Activated CD4-positive, alpha-beta T cell treated with anti-CD3 and anti-CD28 coated beads, Interleukin-2, Interleukin-4, amounts not matched to agents 100 ng/mL and 50 ng/mL, durations not matched to agents 16 hours and 8 hours (primary cell): ENCODE measurements around the gene CYP39A1.

Source experiments
- DNase-seq: peaks from one replicate; pipeline ENCODE4 v3.0.0-alpha.2; 2020; ENCODE audit warnings: low spot score

CYP39A1 gene

DNA sequence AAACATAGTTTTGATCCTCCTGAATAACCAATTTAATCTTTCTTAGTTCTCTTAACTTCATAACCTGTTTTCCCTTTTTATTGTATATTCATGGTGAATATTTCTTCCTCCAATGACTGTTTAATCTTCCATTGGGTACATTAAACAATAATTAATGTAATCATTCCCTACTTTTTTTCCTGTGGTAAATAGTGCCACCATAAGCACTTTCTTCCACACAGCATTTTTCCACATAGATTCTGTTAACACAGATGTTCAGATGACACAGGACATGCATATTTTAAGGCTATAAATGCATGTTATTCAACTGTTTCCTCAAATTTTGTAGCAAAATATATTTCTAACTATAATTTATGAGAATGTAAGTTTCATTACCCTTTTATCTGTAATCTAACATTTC lies 61.9 kb downstream of the CYP39A1 start:
- DNase-seq = no peak

GRCh38 chr6:46586906-46587305 lies 65.7 kb downstream of the CYP39A1 start:
- no peak for DNase-seq

DNA sequence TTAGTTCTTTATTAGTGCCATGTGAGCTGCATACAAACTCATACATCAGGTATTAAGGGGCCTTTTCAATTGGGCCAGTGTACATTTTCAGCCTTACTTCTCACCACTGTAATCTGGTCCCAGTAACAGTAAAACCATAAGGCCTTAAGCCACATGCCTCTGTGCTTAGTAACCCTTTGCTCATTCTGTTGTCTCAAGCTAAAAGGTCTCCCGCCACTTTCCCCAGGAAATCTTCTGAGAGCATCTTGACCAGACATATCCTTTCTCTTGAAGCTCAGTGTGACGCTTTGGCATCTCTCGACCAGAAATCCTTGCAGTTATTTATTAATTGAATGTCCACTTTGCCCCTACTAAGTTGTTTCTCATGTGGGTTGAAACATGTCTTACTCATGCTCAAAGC lies 68.0 kb downstream of the CYP39A1 start:
- no peak for DNase-seq

GRCh38 chr6:46583721-46584120 lies 68.9 kb downstream of the CYP39A1 start:
- DNase-seq = no peak

DNA sequence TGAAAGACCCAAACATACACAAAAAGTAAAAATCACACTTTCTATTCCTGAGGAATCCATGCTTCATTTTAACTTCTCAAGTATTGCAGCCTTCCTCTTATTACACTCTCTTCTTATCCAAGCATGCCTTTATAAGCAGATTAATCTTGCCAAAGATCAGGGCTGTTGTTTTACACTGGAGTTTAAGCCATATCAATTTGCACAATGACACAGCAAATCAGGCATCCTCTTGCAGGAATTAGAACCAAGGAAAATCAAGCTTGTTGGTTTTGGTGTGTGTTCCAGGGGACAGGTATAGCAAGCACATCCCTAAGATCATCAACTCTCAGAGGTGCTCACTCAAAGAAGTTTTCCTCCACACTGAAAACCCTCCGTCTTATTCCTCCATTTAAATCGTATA lies 69.5 kb downstream of the CYP39A1 start:
- no peak for DNase-seq

- no peak for DNase-seq
These were observed 71.0 kb downstream of the CYP39A1 start for GRCh38 chr6:46581459-46582177.

- no peak for DNase-seq
These were observed 77.1 kb downstream of the CYP39A1 start for GRCh38 chr6:46575530-46575929.

DNA sequence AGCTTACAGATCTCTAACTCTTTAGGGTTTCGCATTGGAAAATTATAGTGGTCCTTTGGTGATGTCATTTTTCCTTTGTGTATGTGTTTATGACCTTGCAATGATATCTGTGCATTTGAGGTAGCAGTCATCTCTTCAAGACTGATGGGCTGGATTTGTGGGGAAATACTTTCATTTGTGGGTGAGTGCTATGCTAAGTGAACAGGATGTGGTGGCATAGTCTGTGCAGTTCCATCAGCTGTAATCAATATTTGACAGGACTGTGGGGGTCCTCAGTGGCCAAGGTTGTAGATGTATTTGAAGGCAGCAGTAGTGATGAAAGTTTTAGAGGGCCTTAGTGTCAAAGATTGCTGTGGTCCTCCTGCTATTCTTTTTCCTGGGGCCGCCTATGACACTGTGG lies 79.5 kb downstream of the CYP39A1 start:
- DNase-seq = no peak

GRCh38 chr6:46565531-46565930 lies 87.1 kb downstream of the CYP39A1 start:
- no peak for DNase-seq

DNA sequence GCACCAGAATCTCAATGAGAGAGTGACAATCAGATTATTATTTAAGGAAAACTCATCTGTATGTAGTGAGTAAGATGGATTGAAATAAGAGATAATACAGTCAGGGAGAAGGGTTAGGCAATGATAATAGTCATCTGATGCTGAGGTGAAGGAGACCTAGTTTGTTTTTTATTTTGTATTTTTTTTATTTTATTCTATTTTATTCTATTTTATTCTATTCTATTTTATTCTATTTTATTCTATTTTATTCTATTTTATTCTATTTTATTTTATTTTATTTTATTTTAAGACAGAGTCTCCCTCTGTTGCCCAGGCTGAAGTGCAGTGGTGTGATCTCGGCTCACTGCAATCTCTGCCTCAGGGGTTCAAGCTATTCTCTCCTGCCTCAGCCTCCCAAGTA lies 88.7 kb downstream of the CYP39A1 start:
- DNase-seq = no peak

GRCh38 chr6:46556053-46556452 lies 96.6 kb downstream of the CYP39A1 start:
- no peak for DNase-seq

GRCh38 chr6:46555129-46555528 lies 97.5 kb downstream of the CYP39A1 start:
- no peak for DNase-seq

- no peak for DNase-seq
These were observed 103.5 kb downstream of the CYP39A1 start for GRCh38 chr6:46549155-46549554.

DNA sequence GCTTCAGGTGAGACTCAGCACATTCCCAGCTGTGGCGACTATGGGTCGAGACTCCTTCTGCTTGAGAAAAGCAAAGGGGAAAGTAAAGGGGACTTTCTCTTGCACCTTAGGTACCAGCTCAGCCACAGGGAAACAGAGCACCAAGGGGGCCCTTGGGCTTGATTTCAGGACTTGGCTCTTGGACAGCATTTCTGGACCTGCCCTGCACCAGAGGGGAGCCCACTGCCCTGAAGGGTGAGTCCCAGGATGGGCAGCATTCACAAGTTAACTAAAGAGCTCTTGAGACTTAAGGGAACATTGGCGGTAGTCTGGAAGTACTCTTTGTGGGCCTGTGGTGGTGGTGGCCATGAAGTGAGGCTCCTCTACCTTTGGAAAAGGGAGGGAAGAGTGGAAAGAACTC lies 111.1 kb downstream of the CYP39A1 start:
- no peak for DNase-seq

GRCh38 chr6:46539866-46540265 lies 112.8 kb downstream of the CYP39A1 start:
- no peak for DNase-seq

GRCh38 chr6:46538800-46539480 lies 113.7 kb downstream of the CYP39A1 start:
- DNase-seq = no peak

DNA sequence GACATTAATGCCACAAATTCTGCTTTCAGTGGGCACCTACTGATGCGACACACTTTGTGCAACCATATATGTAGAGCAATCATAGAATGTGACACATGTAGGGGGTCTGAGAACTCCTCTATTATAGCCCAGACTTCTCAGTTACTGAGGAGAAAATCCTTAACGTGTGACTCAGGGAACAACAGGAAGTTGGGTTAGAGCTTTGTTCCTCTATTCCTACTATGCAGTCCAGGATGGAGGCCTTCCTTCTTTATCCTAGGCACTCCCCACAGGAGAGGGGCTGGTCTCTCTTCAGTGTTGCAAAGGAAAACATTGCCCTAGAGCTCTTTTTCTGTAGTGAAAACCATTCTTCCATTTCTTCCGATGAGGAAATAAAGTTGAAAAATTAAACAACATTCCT lies 121.7 kb downstream of the CYP39A1 start:
- DNase-seq = no peak

GRCh38 chr6:46528961-46529750 lies 123.5 kb downstream of the CYP39A1 start:
- DNase-seq = no peak

GRCh38 chr6:46526607-46527006 lies 126.0 kb downstream of the CYP39A1 start:
- no peak for DNase-seq

DNA sequence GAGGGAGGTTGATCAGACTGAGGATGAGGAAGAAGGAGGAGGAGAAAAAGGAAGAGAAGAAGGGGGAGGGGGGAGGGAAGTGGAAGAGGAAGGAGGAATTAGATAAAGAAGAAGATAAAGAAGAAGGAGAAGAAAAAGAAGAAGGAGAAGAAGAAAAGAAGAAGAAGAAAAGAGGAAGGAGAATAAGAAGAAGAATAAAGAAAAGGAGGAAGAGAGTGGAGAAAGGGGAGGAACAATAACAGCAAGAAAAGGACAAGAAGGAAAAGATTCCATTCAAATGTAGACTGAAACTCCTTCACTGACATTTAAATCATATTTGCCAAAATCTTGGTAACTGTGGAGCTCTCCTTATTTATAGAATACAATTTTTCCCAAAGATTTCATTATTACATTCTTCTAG lies 127.0 kb downstream of the CYP39A1 start:
- DNase-seq = no peak

DNA sequence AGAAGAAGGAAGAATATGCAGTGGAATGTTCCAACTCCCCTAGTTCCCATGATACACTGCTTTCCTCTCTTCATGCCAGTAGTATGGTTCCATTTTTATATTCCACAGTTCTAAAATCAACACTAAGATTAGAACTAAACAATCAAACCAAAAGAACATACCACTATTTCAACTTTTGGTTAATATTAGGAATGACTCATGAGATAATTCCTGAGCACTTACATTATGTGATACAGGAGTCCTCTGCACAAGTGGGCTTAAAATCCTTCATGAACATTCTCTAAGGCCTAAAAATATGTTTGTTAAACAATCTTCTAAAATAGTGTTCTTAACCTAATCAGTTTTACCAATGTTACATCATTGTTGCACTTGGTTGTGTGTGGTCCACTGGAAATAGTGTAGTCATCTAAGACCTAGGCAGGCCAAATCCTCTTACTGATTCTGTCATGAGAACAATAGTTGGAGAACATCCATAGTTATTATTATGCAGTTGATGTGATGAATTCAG lies 131.1 kb downstream of the CYP39A1 start:
- DNase-seq = no peak

- no peak for DNase-seq
These were observed 135.4 kb downstream of the CYP39A1 start for GRCh38 chr6:46517202-46517601.

DNA sequence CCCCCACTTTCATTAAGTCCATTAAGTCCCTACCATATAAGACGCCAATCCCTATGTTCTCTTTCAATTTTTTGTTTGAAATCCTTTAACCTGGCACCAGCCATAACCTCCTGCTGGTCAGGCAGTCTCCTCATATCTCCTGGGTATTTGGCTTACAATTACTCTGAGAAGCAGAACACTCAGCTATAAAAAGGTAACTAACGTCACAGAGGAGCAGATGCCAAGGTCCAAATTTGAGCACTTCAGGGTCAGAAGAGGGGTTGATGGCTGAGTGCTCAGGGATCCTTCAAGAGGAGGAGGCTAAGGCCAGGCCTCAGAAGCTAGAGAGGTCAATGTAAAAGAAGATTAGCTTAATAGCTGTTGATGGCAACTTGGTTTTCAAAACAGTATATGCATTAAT lies 139.1 kb downstream of the CYP39A1 start:
- no peak for DNase-seq
